GM13976 (cell line): ENCODE measurements around the gene TRAP1.
A peak's percentile ranks its signal among the peaks of the same experiment; 100 is the strongest.

Experiments used
- DNase-seq: peaks from one replicate; pipeline ENCODE4 v3.0.0; 2012; ENCODE audit warnings: low spot score
- CTCF ChIP-seq: IDR thresholded peaks from 2 replicates; pipeline ENCODE4 v1.5.1; 2012; ENCODE audit warnings: borderline replicate concordance, mild to moderate bottlenecking; ENCODE audit not compliant: insufficient read depth; ENCODE audit errors: extremely low read depth, missing control alignments, control extremely low read depth
- in situ Hi-C: fragments of 300-500 bp; cut with MboI; formaldehyde crosslinking; loops from one replicate; pipeline ENCODE4 v1.12.0; 2022; ENCODE audit warnings: low sequenced_read_pairs, mixed read lengths, inconsistent platforms; ENCODE audit not compliant: unreplicated experiment

TRAP1 gene

GRCh38 chr16:3717235-3718018, at the start of gene TRAP1:
TRAP1 (minus strand) TSS chr16:3717524; CDS start chr16:3717508, 16 bp downstream.
- TF ChIP-seq CTCF = no peak
- in situ Hi-C loops = no loop called here
- peak; percentile 98 for DNase-seq

DNA sequence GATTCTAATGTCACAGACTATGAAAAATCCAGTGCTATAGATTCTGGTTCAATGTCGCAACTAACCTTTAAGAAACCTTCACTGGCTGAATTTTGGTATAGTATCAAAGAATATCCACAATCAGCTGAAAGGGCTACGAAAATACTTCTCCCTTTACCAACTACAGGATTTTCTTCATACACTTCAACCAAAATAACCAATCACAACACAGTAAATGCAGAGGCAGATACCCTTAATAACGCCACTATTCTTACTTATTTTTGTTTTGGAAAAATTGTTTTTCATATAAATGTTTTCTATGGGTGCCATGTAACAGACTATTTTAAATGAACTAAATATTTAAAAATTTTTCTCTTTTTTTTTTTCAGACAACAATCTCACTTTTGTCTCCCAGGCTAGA, 48.9 kb upstream of the TRAP1 start:
- no peak for TF ChIP-seq CTCF
- in situ Hi-C loops = no loop called here
- no peak for DNase-seq

DNA sequence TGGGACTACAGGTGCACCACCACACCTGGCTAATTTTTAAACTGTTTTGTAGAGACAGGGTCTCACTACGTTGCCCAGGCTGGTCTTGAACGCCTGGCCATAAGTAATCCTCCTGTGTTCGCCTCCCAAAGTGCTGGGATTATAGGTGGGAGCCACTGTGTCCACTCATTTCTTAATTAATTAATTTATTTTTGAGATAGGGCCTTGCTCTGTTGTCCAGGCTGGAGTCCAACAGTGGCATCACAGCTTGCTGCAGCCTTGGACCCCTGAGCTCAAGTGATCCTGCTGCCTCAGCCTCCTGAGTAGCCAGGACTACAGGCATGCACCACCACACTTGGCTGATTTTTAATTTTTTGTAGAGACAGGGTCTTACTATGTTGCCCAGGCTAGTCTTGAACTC, 47.1 kb upstream of the TRAP1 start:
- TF ChIP-seq CTCF = no peak
- in situ Hi-C loops = no loop called here

GRCh38 chr16:3762107-3762750, 44.9 kb upstream of the TRAP1 start:
- TF ChIP-seq CTCF = no peak
- no peak for DNase-seq
- in situ Hi-C loops = no loop called here

More for the DNA sequence above, 47.1 kb upstream of the TRAP1 start:
- no peak for DNase-seq

GRCh38 chr16:3761375-3762106, 44.2 kb upstream of the TRAP1 start:
- TF ChIP-seq CTCF = no peak
- in situ Hi-C loops = no loop called here
- no peak for DNase-seq

- TF ChIP-seq CTCF = no peak
- no peak for DNase-seq
- in situ Hi-C loops = no loop called here
These were observed 43.2 kb upstream of the TRAP1 start for GRCh38 chr16:3760518-3760917.
